GM21367 (cell line): ENCODE results near the gene RPL36A.

Experiments
- ATAC-seq: cut with Tn5 transposase; IDR thresholded peaks from one replicate; pipeline ENCODE4 v1.9.1; 2021; ENCODE audit not compliant: unreplicated experiment

The RPL36A gene

GRCh38 chrX:101391831-101392230 lies 1.0 kb downstream of the RPL36A start:
- ATAC-seq: no peak

DNA sequence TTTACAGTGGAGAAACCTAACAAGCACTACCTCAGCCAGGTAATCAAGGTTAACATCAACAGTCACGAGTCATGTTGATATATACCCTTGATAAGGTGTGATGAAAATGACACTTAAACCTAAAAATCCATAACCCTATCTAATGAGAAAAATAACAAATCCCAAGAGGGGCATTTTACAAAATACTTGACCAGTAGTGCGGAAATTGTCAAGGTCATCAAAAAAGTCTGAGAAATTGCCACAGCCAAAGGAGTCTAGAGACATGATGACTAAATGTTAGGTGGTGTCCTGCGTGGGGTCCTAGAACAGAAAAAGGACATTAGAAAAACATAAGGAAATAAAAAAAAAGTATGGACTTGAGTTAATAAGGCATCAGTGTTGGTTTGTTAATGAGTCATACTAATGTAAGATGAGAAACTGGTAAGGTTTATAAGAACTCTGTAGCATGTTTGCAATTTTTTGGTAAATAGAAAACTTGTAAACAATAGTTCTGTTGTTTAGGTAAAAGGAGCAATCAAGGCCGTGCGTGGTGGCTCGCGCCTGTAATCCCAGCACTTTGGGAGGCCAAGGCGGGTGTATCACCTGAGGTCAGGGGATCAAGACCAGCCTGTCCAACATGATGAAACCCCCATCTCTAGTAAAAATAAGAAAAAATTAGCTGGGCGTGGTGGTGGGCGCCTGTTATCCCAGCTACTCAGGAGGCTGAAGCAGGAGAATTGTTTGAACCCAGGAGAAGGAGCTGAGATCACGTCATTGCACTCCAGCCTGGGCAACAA lies 2.9 kb downstream of the RPL36A start:
- no peak for ATAC-seq

GRCh38 chrX:101394372-101394771 lies 3.6 kb downstream of the RPL36A start:
- ATAC-seq: no peak

DNA sequence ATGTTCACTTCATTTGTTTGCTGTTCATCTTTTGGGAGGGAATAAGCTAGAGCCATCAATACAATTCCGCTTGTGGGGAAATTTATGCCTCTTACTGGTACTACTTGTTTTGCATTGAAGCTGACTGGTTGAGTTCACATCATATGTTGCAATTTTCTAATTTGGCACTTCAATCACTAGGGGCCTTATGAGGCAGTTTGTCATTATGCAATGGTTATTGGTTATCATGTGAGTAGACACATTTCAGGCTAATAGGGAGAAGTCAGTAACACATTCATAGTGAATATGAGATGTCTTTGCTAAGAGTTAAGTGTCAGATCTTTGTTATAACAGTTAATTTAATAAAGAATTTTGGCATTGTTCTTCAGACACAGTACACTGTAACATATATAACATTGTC lies 5.0 kb downstream of the RPL36A start:
- no peak for ATAC-seq

DNA sequence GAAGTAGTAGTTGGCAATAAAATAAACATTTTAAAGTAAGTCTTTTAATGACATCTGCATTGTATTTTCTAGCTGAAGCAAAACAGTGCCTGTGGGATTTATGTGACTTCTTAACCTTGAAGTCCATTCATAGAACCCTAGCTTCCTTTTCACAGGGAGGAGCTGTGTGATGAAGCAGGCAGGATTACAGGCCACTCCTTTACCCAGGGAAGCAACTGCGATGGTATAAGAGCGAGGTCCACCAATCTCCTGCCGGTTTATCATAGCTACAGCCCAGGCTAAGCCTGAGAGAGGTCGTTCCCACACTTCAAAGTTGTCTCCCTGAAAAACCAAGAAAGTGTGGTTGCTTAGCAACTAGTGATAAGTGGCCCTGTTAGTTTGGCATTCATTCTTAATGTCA lies 7.0 kb downstream of the RPL36A start:
- ATAC-seq: no peak

DNA sequence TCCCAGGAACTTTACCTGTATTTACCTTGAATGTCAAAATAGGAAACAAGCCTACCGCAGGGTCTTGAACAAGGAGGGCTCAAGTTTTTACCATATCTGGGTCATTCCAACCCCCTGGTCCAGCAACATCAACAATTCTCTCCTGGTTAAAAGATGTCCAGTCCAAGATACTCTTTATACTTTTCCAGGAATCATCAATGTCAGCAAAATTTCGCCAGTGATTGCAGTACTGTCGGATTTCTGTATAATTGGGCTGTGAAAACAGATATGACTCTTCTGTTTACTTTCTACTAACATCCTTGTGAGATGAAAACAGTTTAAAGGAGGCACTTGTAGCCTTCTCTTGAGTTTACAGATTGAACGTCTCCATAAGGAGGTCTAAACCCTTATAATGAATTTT lies 7.9 kb downstream of the RPL36A start:
- ATAC-seq: no peak

DNA sequence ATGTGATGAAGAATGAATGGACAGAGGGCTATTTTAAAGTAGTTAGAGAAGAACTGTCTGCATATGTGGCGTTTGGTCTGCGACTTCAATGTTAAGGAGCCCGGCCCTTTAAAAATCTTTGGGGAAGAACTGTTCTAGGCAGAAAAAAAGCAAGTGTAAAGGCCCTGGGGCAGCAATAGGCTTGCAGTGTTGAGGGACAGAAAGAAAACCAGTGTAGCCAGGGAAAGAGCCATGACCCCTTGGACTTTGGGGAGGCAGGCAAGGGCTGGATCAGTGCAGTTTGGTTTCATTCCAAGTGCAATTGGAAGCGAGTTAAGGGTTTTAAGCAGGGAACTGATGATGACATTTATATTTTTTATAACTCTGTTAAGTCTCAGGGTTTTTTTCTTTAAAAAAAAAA lies 9.0 kb downstream of the RPL36A start:
- ATAC-seq: no peak

DNA sequence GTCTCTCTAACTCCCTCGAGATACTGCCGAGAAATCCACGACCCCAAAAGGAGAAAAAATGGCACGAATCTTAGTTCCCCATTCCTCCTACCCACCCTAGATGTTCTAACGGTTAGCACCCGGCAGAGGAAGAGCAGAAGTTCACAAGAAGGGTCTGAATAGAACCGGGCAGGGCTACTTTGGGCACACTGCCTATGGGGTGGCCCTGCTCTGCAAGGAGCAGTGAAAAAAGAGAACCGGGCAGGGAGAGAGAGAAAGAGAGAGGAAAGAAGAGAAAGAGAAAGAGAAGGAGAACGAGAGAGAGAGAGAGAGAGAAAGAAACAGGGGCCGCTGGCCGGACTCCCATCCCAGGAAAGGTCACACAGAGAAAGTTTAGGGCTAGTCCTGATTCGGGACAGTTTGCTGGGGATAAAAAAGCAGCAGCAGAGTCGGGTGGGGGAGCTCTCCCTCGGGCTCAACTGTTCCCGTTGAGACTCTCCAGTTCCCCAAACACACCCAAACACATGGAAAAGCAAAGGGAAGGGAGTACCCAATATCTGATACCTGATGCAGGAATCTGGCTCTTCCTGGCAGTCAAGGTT lies 16.4 kb downstream of the RPL36A start:
- ATAC-seq: no peak

DNA sequence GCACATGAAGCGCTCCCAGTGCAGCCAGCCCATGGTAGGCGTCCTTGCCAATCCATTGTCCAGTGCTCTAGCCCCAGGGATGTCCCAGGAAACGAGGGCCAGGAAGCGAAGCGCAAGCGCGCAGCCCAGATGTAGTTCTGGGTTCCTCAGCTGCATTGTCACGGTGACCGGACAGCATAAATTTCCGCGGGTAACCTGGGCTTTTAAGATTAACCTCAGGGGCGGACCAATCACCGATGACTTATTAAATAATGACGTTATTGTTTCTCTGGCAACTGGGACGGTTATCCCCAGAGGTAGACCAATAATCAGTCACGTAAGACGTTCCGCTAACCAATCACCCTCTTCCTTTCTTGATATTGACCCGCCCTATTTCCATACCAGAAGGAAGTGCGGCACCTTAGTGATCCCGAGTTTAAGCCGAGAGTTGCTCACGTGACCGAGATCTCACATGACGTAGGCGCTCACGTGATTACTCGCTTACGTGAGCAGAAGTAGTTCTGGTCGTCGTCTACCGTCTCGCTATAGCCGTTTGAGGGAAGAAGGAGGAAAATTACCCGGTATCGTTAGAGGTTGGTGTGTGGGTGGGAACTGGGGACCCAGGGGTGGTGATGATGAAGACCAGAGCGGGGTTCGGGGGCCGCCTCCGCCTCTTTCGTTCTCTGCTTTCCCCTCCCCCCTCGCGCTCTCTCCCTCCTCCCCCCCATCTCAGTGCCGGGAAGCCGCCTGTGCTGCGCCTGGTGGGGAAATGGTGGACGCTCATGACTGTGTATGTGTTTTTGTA lies 17.1 kb downstream of the RPL36A start, which contains the start of the genes GLA and HNRNPH2:
Gene GLA, minus strand, starts transcription at position 178 of the 784 bp plus-strand sequence. Its CDS starts 22 bp downstream, at position 156.
Gene HNRNPH2, plus strand, starts transcription at position 475 of the 784 bp plus-strand sequence. CDS start 3,767 bp downstream, outside the sequence.
- peak; percentile 87 for ATAC-seq

GRCh38 chrX:101408532-101408841 lies 17.7 kb downstream of the RPL36A start:
- peak; percentile 19 for ATAC-seq

GRCh38 chrX:101409043-101409442 lies 18.2 kb downstream of the RPL36A start:
- no peak for ATAC-seq

- no peak for ATAC-seq
Measured at GRCh38 chrX:101410461-101410860, 19.6 kb downstream of the RPL36A start.

- ATAC-seq: no peak
Measured at GRCh38 chrX:101411984-101412383, 21.2 kb downstream of the RPL36A start.

GRCh38 chrX:101415180-101416145 lies 24.7 kb downstream of the RPL36A start:
- ATAC-seq: peak; percentile 47

DNA sequence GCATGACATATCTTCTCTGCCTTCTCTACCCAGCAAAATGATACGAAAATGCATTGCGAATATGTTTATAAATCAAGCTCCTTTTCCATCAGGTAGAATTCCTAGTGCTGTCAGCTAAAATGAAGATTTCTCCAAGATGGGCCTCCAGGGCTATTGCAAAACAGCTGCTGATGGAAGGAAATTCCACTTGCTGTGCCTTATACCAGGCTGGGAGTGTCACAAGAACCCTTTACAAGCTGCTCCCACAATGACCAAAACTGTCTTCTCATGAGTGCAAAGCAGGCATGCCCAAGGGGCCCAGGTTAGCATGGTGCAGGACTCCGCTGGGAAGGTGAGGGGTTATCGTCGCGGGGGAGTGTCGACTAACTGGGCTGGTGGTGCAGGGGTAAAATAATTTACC lies 25.9 kb downstream of the RPL36A start:
- no peak for ATAC-seq

DNA sequence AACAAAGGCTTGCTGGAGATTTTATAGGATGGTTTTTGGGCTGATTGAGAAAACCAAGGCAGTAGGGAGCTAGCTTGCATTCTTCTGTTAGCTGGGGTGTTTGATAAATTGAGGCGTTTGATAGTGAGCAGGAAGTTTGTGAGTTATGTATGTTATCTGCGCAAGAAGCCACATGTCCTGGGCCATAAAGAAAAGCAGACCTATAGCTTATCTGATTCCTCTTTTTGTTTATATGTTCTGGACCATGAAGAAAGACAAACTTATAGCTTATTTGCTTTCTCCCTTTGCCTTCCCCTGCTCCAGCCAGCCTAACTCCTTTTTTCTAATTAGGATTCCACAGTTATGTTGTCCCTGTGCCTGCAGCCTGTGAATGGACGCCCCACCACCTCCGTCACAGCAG lies 26.4 kb downstream of the RPL36A start:
- no peak for ATAC-seq

DNA sequence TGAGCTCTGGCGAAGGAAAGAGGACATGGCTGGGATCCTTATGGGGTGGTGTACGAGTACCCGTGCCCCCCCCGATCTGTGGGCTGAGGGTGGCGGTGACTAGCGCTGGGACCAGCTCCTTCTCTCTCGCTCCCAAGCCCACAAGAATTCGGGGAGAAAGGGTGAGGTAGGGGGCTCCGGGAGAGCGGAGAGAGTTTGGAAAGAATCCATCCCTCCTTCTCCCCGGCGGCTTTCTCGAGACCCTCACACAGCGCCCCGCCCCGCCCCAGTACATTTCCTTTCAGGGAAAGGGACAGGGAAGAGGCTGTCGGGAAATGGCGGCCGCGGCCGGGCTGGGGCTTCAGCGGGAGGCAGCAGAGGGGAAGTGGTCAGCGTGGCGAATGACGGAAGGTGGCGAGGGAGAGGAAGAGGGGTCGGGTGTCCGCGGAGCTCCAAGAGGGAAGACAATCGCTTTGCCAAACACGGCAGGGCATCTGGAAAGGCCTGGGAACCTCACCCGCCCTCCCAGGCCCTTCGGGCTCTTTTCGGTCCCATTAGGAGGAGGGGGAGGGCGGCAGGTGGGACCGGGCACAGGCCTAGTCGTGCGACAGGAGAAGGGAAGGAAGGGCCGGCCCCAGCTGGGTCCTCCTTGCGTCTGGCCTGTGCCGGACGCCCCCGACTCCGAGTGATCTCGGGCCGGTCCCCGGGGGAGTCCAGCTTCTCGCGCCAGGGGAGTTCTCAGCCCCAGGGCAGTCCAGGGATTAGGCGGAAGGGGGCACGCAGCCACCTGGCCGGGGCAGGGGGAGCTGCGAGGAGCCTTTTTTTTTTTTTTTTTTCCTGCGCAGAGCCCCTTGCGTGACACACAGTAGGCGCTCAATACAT lies 27.4 kb downstream of the RPL36A start:
- ATAC-seq: no peak

DNA sequence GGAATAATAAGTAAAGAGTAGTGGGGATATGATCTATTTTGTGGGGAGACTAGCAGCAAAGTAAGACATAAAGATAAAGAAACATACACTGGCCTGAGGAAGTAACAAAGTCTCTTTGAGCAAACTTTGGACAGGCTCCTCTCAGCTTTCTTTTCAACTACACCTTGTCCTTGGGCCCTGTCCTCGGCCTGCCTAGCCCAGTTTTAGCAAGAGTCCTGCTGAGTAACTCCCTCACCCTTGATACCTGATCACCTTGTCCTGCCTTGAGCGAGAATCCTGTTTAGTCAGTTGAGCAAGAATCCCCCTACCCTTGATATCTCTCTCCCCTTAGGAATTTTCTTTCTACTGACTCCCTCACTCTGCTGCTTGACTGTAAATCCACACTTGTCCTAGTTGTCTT lies 28.7 kb downstream of the RPL36A start:
- no peak for ATAC-seq

GRCh38 chrX:101427954-101428353 lies 37.1 kb downstream of the RPL36A start:
- no peak for ATAC-seq

DNA sequence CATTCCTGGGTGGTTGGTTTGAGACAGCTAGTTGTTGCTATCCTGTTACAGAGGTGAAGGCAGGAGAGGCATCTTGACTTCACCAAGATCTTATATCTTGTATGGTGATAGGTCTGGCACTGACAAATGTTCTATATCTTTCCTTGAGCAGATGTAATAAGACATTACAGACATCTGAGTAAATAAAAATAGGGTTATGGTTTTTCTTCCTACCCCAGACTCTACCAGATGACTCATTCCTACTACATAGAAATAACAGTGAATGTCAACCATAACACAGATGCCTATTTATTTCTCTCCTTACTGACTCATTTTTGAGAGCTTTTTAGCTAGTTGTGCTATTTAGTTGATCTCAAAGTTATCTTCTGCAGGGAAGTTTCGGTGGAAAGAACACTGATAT lies 39.1 kb downstream of the RPL36A start:
- ATAC-seq: peak; percentile 43
